ENCODE results near the gene LEPR. TPM values are rescaled to one million over a fixed set of nuclear protein-coding genes. Genes with fewer than 3 reads are reported as not detected.

LEPR gene
- polyA plus RNA-seq, 4 donors: 0.54 to 6.6 (median 2.9) TPM; not detected in 1

- no peaks in the 10 kb centered on the region for H3K4me1 ChIP-seq (ENCODE audit: control insufficient read depth in 3 of 3, insufficient read depth in 2 of 3, low read depth in 1 of 3, low read length in 2 of 3)
- no peaks in the 10 kb centered on the region for H3K36me3 ChIP-seq (ENCODE audit: control insufficient read depth in 3 of 3, insufficient read depth in 2 of 3, low read depth in 1 of 3, low read length in 3 of 3)
- 87 to 95% (median 93%) methylated on average over 3 of the region's 3 CpGs for WGBS, 3 donors
- no peak overlapping the region for H3K27ac ChIP-seq (ENCODE audit: low read depth in 1 of 3, low read length in 2 of 3)
- DNase-seq (no peak), FAIRE-seq (no peak)
- no peak overlapping the region for H3K4me3 ChIP-seq (ENCODE audit: low read depth in 1 of 3, low read length in 3 of 3)
- H3K27me3 ChIP-seq (ENCODE audit: control insufficient read depth in 3 of 3, insufficient read depth in 3 of 3, low read length in 3 of 3): peaks cover 0 to 2% (median 0%) of the 10 kb centered on the region in 3 donors
- no peaks in the 10 kb centered on the region for H3K9me3 ChIP-seq (ENCODE audit: control insufficient read depth in 2 of 2, insufficient read depth in 1 of 2, low read depth in 1 of 2, low read length in 1 of 2)
Observed at GRCh38 chr1:65401612-65402011, 18.9 kb upstream of the LEPR start.

- Histone ChIP-seq H3K4me3 (ENCODE audit: low read depth in 1 of 3, low read length in 3 of 3) (no peak overlapping the region), H3K36me3 (ENCODE audit: control insufficient read depth in 3 of 3, insufficient read depth in 2 of 3, low read depth in 1 of 3, low read length in 3 of 3) (no peaks in the 10 kb centered on the region), H3K27me3 (ENCODE audit: control insufficient read depth in 3 of 3, insufficient read depth in 3 of 3, low read length in 3 of 3) (peaks cover 0 to 2% (median 0%) of the 10 kb centered on the region in 3 donors), H3K4me1 (ENCODE audit: control insufficient read depth in 3 of 3, insufficient read depth in 2 of 3, low read depth in 1 of 3, low read length in 2 of 3) (no peaks in the 10 kb centered on the region), H3K9me3 (ENCODE audit: control insufficient read depth in 2 of 2, insufficient read depth in 1 of 2, low read depth in 1 of 2, low read length in 1 of 2) (no peaks in the 10 kb centered on the region), H3K27ac (ENCODE audit: low read depth in 1 of 3, low read length in 2 of 3) (no peak overlapping the region)
- FAIRE-seq: no peak
- no peak for DNase-seq
Observed at GRCh38 chr1:65404941-65405340, 15.5 kb upstream of the LEPR start.

GRCh38 chr1:65407877-65408276, 12.6 kb upstream of the LEPR start:
- Histone ChIP-seq H3K36me3 (ENCODE audit: control insufficient read depth in 3 of 3, insufficient read depth in 2 of 3, low read depth in 1 of 3, low read length in 3 of 3) (no peaks in the 10 kb centered on the region), H3K4me1 (ENCODE audit: control insufficient read depth in 3 of 3, insufficient read depth in 2 of 3, low read depth in 1 of 3, low read length in 2 of 3) (no peaks in the 10 kb centered on the region), H3K4me3 (ENCODE audit: low read depth in 1 of 3, low read length in 3 of 3) (no peak overlapping the region), H3K27me3 (ENCODE audit: control insufficient read depth in 3 of 3, insufficient read depth in 3 of 3, low read length in 3 of 3) (peaks cover 0 to 2% (median 0%) of the 10 kb centered on the region in 3 donors), H3K27ac (ENCODE audit: low read depth in 1 of 3, low read length in 2 of 3) (no peak overlapping the region), H3K9me3 (ENCODE audit: control insufficient read depth in 2 of 2, insufficient read depth in 1 of 2, low read depth in 1 of 2, low read length in 1 of 2) (no peaks in the 10 kb centered on the region)
- whole genome bisulfite sequencing, 3 donors: 48 to 61% (median 60%) methylated on average over 2 of the region's 2 CpGs
- DNase-seq (peak; percentile 40 to 63), FAIRE-seq (no peak)

GRCh38 chr1:65409314-65409713, 11.2 kb upstream of the LEPR start:
- DNase-seq: no peak
- 64 to 89% (median 69%) methylated on average over 1 of the region's 1 CpG for WGBS, 3 donors
- FAIRE-seq: no peak
- no peaks in the 10 kb centered on the region for H3K9me3 ChIP-seq (ENCODE audit: control insufficient read depth in 2 of 2, insufficient read depth in 1 of 2, low read depth in 1 of 2, low read length in 1 of 2)
- no peak overlapping the region for H3K4me3 ChIP-seq (ENCODE audit: low read depth in 1 of 3, low read length in 3 of 3)
- H3K4me1 ChIP-seq (ENCODE audit: control insufficient read depth in 3 of 3, insufficient read depth in 2 of 3, low read depth in 1 of 3, low read length in 2 of 3): no peaks in the 10 kb centered on the region
- H3K36me3 ChIP-seq (ENCODE audit: control insufficient read depth in 3 of 3, insufficient read depth in 2 of 3, low read depth in 1 of 3, low read length in 3 of 3): no peaks in the 10 kb centered on the region
- H3K27ac ChIP-seq (ENCODE audit: low read depth in 1 of 3, low read length in 2 of 3): no peak overlapping the region
- H3K27me3 ChIP-seq (ENCODE audit: control insufficient read depth in 3 of 3, insufficient read depth in 3 of 3, low read length in 3 of 3): peaks cover 0 to 2% (median 0%) of the 10 kb centered on the region in 3 donors

- FAIRE-seq: no peak
- Histone ChIP-seq H3K27me3 (ENCODE audit: control insufficient read depth in 3 of 3, insufficient read depth in 3 of 3, low read length in 3 of 3) (peaks cover 0 to 2% (median 0%) of the 10 kb centered on the region in 3 donors), H3K36me3 (ENCODE audit: control insufficient read depth in 3 of 3, insufficient read depth in 2 of 3, low read depth in 1 of 3, low read length in 3 of 3) (no peaks in the 10 kb centered on the region), H3K9me3 (ENCODE audit: control insufficient read depth in 2 of 2, insufficient read depth in 1 of 2, low read depth in 1 of 2, low read length in 1 of 2) (no peaks in the 10 kb centered on the region), H3K27ac (ENCODE audit: low read depth in 1 of 3, low read length in 2 of 3) (no peak overlapping the region), H3K4me1 (ENCODE audit: control insufficient read depth in 3 of 3, insufficient read depth in 2 of 3, low read depth in 1 of 3, low read length in 2 of 3) (no peaks in the 10 kb centered on the region), H3K4me3 (ENCODE audit: low read depth in 1 of 3, low read length in 3 of 3) (no peak overlapping the region)
- WGBS, 3 donors: 88 to 94% (median 92%) methylated on average over 4 of the region's 4 CpGs
- DNase-seq: no peak
Observed at GRCh38 chr1:65409816-65410326, 10.6 kb upstream of the LEPR start.

- H3K9me3 ChIP-seq (ENCODE audit: control insufficient read depth in 2 of 2, insufficient read depth in 1 of 2, low read depth in 1 of 2, low read length in 1 of 2): no peaks in the 10 kb centered on the region
- no peak for DNase-seq
- no peaks in the 10 kb centered on the region for H3K4me1 ChIP-seq (ENCODE audit: control insufficient read depth in 3 of 3, insufficient read depth in 2 of 3, low read depth in 1 of 3, low read length in 2 of 3)
- H3K27me3 ChIP-seq (ENCODE audit: control insufficient read depth in 3 of 3, insufficient read depth in 3 of 3, low read length in 3 of 3): no peaks in the 10 kb centered on the region
- FAIRE-seq: no peak
- H3K36me3 ChIP-seq (ENCODE audit: control insufficient read depth in 3 of 3, insufficient read depth in 2 of 3, low read depth in 1 of 3, low read length in 3 of 3): no peaks in the 10 kb centered on the region
- no peak overlapping the region for H3K4me3 ChIP-seq (ENCODE audit: low read depth in 1 of 3, low read length in 3 of 3)
- H3K27ac ChIP-seq (ENCODE audit: low read depth in 1 of 3, low read length in 2 of 3): no peak overlapping the region
- 90 to 93% (median 91%) methylated on average over 4 of the region's 4 CpGs for WGBS, 3 donors
Observed at GRCh38 chr1:65412256-65412983, 8.0 kb upstream of the LEPR start.

- Histone ChIP-seq H3K4me1 (ENCODE audit: control insufficient read depth in 3 of 3, insufficient read depth in 2 of 3, low read depth in 1 of 3, low read length in 2 of 3) (no peaks in the 10 kb centered on the region), H3K36me3 (ENCODE audit: control insufficient read depth in 3 of 3, insufficient read depth in 2 of 3, low read depth in 1 of 3, low read length in 3 of 3) (no peaks in the 10 kb centered on the region), H3K27me3 (ENCODE audit: control insufficient read depth in 3 of 3, insufficient read depth in 3 of 3, low read length in 3 of 3) (no peaks in the 10 kb centered on the region), H3K4me3 (ENCODE audit: low read depth in 1 of 3, low read length in 3 of 3) (no peak overlapping the region), H3K9me3 (ENCODE audit: control insufficient read depth in 2 of 2, insufficient read depth in 1 of 2, low read depth in 1 of 2, low read length in 1 of 2) (no peaks in the 10 kb centered on the region), H3K27ac (ENCODE audit: low read depth in 1 of 3, low read length in 2 of 3) (no peak overlapping the region)
- DNase-seq (no peak), FAIRE-seq (no peak)
- 84 to 93% (median 90%) methylated on average over 3 of the region's 3 CpGs for WGBS, 3 donors
Observed at GRCh38 chr1:65412984-65413375, 7.5 kb upstream of the LEPR start.

- Histone ChIP-seq H3K9me3 (ENCODE audit: control insufficient read depth in 2 of 2, insufficient read depth in 1 of 2, low read depth in 1 of 2, low read length in 1 of 2) (no peaks in the 10 kb centered on the region), H3K36me3 (ENCODE audit: control insufficient read depth in 3 of 3, insufficient read depth in 2 of 3, low read depth in 1 of 3, low read length in 3 of 3) (no peaks in the 10 kb centered on the region), H3K27me3 (ENCODE audit: control insufficient read depth in 3 of 3, insufficient read depth in 3 of 3, low read length in 3 of 3) (no peaks in the 10 kb centered on the region), H3K4me3 (ENCODE audit: low read depth in 1 of 3, low read length in 3 of 3) (no peak overlapping the region), H3K27ac (ENCODE audit: low read depth in 1 of 3, low read length in 2 of 3) (no peak overlapping the region), H3K4me1 (ENCODE audit: control insufficient read depth in 3 of 3, insufficient read depth in 2 of 3, low read depth in 1 of 3, low read length in 2 of 3) (peaks cover 0 to 5% (median 0%) of the 10 kb centered on the region in 3 donors)
- 77 to 83% (median 79%) methylated on average over 4 of the region's 4 CpGs for WGBS, 3 donors
- FAIRE-seq: peak; percentile 41
- DNase-seq: no peak
Observed at GRCh38 chr1:65414538-65414937, 5.9 kb upstream of the LEPR start.

GRCh38 chr1:65416767-65417166, 3.7 kb upstream of the LEPR start:
- 86 to 89% (median 88%) methylated on average over 1 of the region's 1 CpG for WGBS, 3 donors
- H3K27me3 ChIP-seq (ENCODE audit: control insufficient read depth in 3 of 3, insufficient read depth in 3 of 3, low read length in 3 of 3): no peaks in the 10 kb centered on the region
- FAIRE-seq: no peak
- no peaks in the 10 kb centered on the region for H3K9me3 ChIP-seq (ENCODE audit: control insufficient read depth in 2 of 2, insufficient read depth in 1 of 2, low read depth in 1 of 2, low read length in 1 of 2)
- no peak overlapping the region for H3K4me3 ChIP-seq (ENCODE audit: low read depth in 1 of 3, low read length in 3 of 3)
- H3K27ac ChIP-seq (ENCODE audit: low read depth in 1 of 3, low read length in 2 of 3): no peak overlapping the region
- peaks cover 0 to 5% (median 0%) of the 10 kb centered on the region in 3 donors for H3K4me1 ChIP-seq (ENCODE audit: control insufficient read depth in 3 of 3, insufficient read depth in 2 of 3, low read depth in 1 of 3, low read length in 2 of 3)
- no peak for DNase-seq
- no peaks in the 10 kb centered on the region for H3K36me3 ChIP-seq (ENCODE audit: control insufficient read depth in 3 of 3, insufficient read depth in 2 of 3, low read depth in 1 of 3, low read length in 3 of 3)
